B cell (primary cell): ENCODE results near the gene PCSK2. TPM values are rescaled to one million over a fixed set of nuclear protein-coding genes. Genes with fewer than 3 reads are reported as not detected.

ENCODE experiments used
- ATAC-seq: fragments of 200-7000 bp; cut with Tn5 transposase; one replicate; pipeline ENCODE4 v1.10.0; 2021; ENCODE audit warnings: low read depth, mild to moderate bottlenecking, moderate number of reproducible peaks, moderate library complexity
- CTCF ChIA-PET: fragments of 350-600 bp; sonication (Branson Sonifier 250); formaldehyde crosslinking; loops from one replicate; lab custom pipeline; 2021; ENCODE audit warnings: antibody characterized with exemption, inconsistent platforms; lab: Charles Lee
- POLR2A ChIA-PET: fragments of 350-600 bp; sonication (Branson Sonifier 250); formaldehyde crosslinking; loops from one replicate; lab custom pipeline; 2021; ENCODE audit warnings: antibody characterized with exemption; lab: Charles Lee
- DNase-seq: peaks from one replicate; pipeline ENCODE4 v3.0.0; 2013
- H2AFZ ChIP-seq: 2 replicates; pipeline ENCODE4 v1.6.1; 2012; ENCODE audit warnings: mild to moderate bottlenecking, low read depth, low read length; ENCODE audit not compliant: insufficient read depth, poor library complexity, severe bottlenecking
- H3K27ac ChIP-seq, 2 donors: 1 replicate in 1 of 2; 2 replicates in 1 of 2; pipeline ENCODE4 v1.5.1; 2012 to 2013; ENCODE audit warnings: low read length in 2 of 2, mild to moderate bottlenecking in 2 of 2, moderate library complexity in 1 of 2
- H3K27me3 ChIP-seq, 4 experiments: fragments of 200-600 bp in 1 of 4; sonication (generic) in 1 of 4; replicated peaks in 1 of 4; 1 replicate in 2 of 4; 2 replicates in 2 of 4; pipeline versions ENCODE4 v1.6.1 to v1.7.0; 2013 to 2016; ENCODE audit warnings: low read length in 3 of 4, mild to moderate bottlenecking in 2 of 4, mixed read lengths in 1 of 4, moderate library complexity in 1 of 4; ENCODE audit not compliant: insufficient read depth in 4 of 4, control insufficient read depth in 3 of 4; ENCODE audit errors: control extremely low read depth in 1 of 4
- H3K36me3 ChIP-seq, 2 experiments: replicated peaks in 1 of 2; 1 replicate in 1 of 2; 2 replicates in 1 of 2; pipeline versions ENCODE4 v1.6.1 to v1.7.1; 2013; ENCODE audit warnings: low read length in 1 of 2; ENCODE audit not compliant: insufficient read depth in 2 of 2, control insufficient read depth in 1 of 2; ENCODE audit errors: control extremely low read depth in 1 of 2, extremely low read depth in 1 of 2
- H3K4me1 ChIP-seq, 2 donors: fragments of 200-600 bp in 1 of 2; sonication (generic) in 1 of 2; 1 replicate in 1 of 2; 2 replicates in 1 of 2; pipeline versions ENCODE4 v1.5.1 to v1.6.1; 2013 to 2017; ENCODE audit warnings: low read length in 2 of 2; ENCODE audit not compliant: control insufficient read depth in 2 of 2, insufficient read depth in 2 of 2
- H3K4me2 ChIP-seq: replicated peaks from 2 replicates; pipeline ENCODE3; 2012; ENCODE audit warnings: mild to moderate bottlenecking, low read depth, low read length; ENCODE audit not compliant: poor library complexity, severe bottlenecking
- H3K4me3 ChIP-seq, 5 experiments: fragments of 200-600 bp in 1 of 5; sonication (generic) in 1 of 5; 1 replicate in 3 of 5; 2 replicates in 2 of 5; pipeline versions ENCODE4 v1.5.1 to v1.7.0; 2011 to 2016; ENCODE audit warnings: low read length in 4 of 5, mild to moderate bottlenecking in 4 of 5, low read depth in 2 of 5, control low read depth in 1 of 5, moderate library complexity in 1 of 5; ENCODE audit not compliant: insufficient read depth in 1 of 5; ENCODE audit errors: control extremely low read depth in 1 of 5, extremely low read depth in 1 of 5
- H3K79me2 ChIP-seq: fragments of 200-600 bp; sonication (generic); one replicate; pipeline ENCODE4 v1.6.0; 2016; ENCODE audit warnings: low read length; ENCODE audit not compliant: control insufficient read depth, insufficient read depth
- H3K9ac ChIP-seq: fragments of 200-600 bp; sonication (generic); 2 replicates; pipeline ENCODE4 v1.6.1; 2017; ENCODE audit warnings: mild to moderate bottlenecking, low read length, moderate library complexity
- H3K9me3 ChIP-seq, 3 donors: one replicate each; pipeline versions ENCODE4 v1.6.1 to v1.7.1; 2013; ENCODE audit warnings: low read length in 2 of 3; ENCODE audit not compliant: control insufficient read depth in 2 of 3, insufficient read depth in 1 of 3; ENCODE audit errors: control extremely low read depth in 1 of 3
- H4K20me1 ChIP-seq: 2 replicates; pipeline ENCODE4 v1.6.0; 2012; ENCODE audit warnings: mild to moderate bottlenecking, low read length; ENCODE audit not compliant: insufficient read depth, control insufficient read depth, poor library complexity, severe bottlenecking
- H3K27ac Mint-ChIP-seq: one replicate; pipeline ENCODE4 v1.8.0; 2021; ENCODE audit warnings: mixed read lengths
- H3K27me3 Mint-ChIP-seq: one replicate; pipeline ENCODE4 v1.8.0; 2021; ENCODE audit warnings: mixed read lengths
- H3K4me1 Mint-ChIP-seq: one replicate; pipeline ENCODE4 v1.8.0; 2021; ENCODE audit warnings: mixed read lengths
- H3K4me3 Mint-ChIP-seq: one replicate; pipeline ENCODE4 v1.8.0; 2021; ENCODE audit warnings: mixed read lengths
- H3K9me3 Mint-ChIP-seq: one replicate; pipeline ENCODE4 v1.8.0; 2022; ENCODE audit warnings: mixed read lengths; ENCODE audit not compliant: insufficient read depth
- EZH2 ChIP-seq: IDR thresholded peaks from 2 replicates; pipeline ENCODE4 v1.6.1; 2012; ENCODE audit warnings: borderline replicate concordance, low read depth, mild to moderate bottlenecking, moderate library complexity, low read length; ENCODE audit not compliant: insufficient read depth, poor library complexity, severe bottlenecking
- WGBS: methylation state at CpG from one replicate; pipeline ENCODE4 v1.1.5; 2013; ENCODE audit warnings: missing lambda C conversion rate; ENCODE audit not compliant: insufficient coverage; 5-methylcytosine and 5-hydroxymethylcytosine counted together
- intact Hi-C: fragments of 100-400 bp; cut with micrococcal nuclease; formaldehyde crosslinking; loops from one replicate; pipeline ENCODE4 v1.10.0; 2022
- polyA plus RNA-seq: library from polyadenylated mRNA; depleted of rRNA; stranded (reverse); fragments of >200 nt; gene quantifications from 2 replicates; pipeline ENCODE4 v1.2.3, GENCODE V29; 2012
- total RNA-seq, 2 donors: library from RNA; stranded (reverse); fragments of 120-200 nt in 1 of 2; gene quantifications; 1 replicate in 1 of 2; 2 replicates in 1 of 2; pipeline versions ENCODE4 v1.2.3 to v1.2.4, GENCODE V29; 2013 to 2022
- TF ChIP-seq, protein P1 (sequence below): fragments of 200-600 bp; IDR thresholded peaks from one replicate; pipeline ENCODE4 v1.8.0; 2022; ENCODE audit warnings: antibody characterized with exemption, mild to moderate bottlenecking

The PCSK2 gene
- total and polyA plus RNA-seq, 2 donors (not counting 1 experiment from before 2014, with no cell fraction given): not detected

- ATAC-seq (no peak), DNase-seq (no peak)
- ChIA-PET CTCF (no interaction called here), POLR2A (no interaction called here)
- peaks cover 0 to 2% (median 0%) of the 10 kb centered on the region in 3 donors for H3K9me3 ChIP-seq
- TF ChIP-seq, protein P1, sequence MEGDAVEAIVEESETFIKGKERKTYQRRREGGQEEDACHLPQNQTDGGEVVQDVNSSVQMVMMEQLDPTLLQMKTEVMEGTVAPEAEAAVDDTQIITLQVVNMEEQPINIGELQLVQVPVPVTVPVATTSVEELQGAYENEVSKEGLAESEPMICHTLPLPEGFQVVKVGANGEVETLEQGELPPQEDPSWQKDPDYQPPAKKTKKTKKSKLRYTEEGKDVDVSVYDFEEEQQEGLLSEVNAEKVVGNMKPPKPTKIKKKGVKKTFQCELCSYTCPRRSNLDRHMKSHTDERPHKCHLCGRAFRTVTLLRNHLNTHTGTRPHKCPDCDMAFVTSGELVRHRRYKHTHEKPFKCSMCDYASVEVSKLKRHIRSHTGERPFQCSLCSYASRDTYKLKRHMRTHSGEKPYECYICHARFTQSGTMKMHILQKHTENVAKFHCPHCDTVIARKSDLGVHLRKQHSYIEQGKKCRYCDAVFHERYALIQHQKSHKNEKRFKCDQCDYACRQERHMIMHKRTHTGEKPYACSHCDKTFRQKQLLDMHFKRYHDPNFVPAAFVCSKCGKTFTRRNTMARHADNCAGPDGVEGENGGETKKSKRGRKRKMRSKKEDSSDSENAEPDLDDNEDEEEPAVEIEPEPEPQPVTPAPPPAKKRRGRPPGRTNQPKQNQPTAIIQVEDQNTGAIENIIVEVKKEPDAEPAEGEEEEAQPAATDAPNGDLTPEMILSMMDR: no peak
- TF ChIP-seq EZH2: no peak
- H3K27ac Mint-ChIP-seq: no peak overlapping the region
- H3K4me1 ChIP-seq: no peaks in the 10 kb centered on the region
- no peaks in the 10 kb centered on the region for H3K4me1 Mint-ChIP-seq
- no peak overlapping the region for H3K27ac ChIP-seq
- WGBS: no CpG with 5 or more reads among the region's 3 CpGs
- H3K9me3 Mint-ChIP-seq: peaks cover under 1% of the 10 kb centered on the region
- no peak overlapping the region for H3K4me3 ChIP-seq
- H3K36me3 ChIP-seq: no peaks in the 10 kb centered on the region
- no peak overlapping the region for H3K4me2 ChIP-seq
- intact Hi-C loops: no loop called here
- peaks cover 0 to 3% (median 0%) of the 10 kb centered on the region in 4 experiments for H3K27me3 ChIP-seq
- no peaks in the 10 kb centered on the region for H3K79me2 ChIP-seq
- no peaks in the 10 kb centered on the region for H4K20me1 ChIP-seq
- peaks cover 3% of the 10 kb centered on the region for H3K27me3 Mint-ChIP-seq
- no peak overlapping the region for H3K9ac ChIP-seq
- no peak overlapping the region for H2AFZ ChIP-seq
- H3K4me3 Mint-ChIP-seq: no peak overlapping the region
Measured at GRCh38 chr20:17273717-17274116, 46.9 kb downstream of the PCSK2 start.

GRCh38 chr20:17276101-17276500 is 49.3 kb downstream of the PCSK2 start:
- H3K27me3 Mint-ChIP-seq: no peaks in the 10 kb centered on the region
- no peaks in the 10 kb centered on the region for H3K4me1 Mint-ChIP-seq
- peaks cover 0 to 2% (median 0%) of the 10 kb centered on the region in 3 donors for H3K9me3 ChIP-seq
- H3K27ac Mint-ChIP-seq: no peak overlapping the region
- no peak overlapping the region for H3K27ac ChIP-seq
- ATAC-seq (no peak), DNase-seq (no peak)
- H3K4me2 ChIP-seq: no peak overlapping the region
- H3K4me3 Mint-ChIP-seq: no peak overlapping the region
- CTCF ChIA-PET: no interaction called here
- no peak overlapping the region for H3K9ac ChIP-seq
- H4K20me1 ChIP-seq: no peaks in the 10 kb centered on the region
- intact Hi-C loops: no loop called here
- H2AFZ ChIP-seq: no peak overlapping the region
- H3K79me2 ChIP-seq: no peaks in the 10 kb centered on the region
- H3K4me3 ChIP-seq: no peak overlapping the region
- H3K27me3 ChIP-seq: peaks cover 0 to 3% (median 0%) of the 10 kb centered on the region in 4 experiments
- H3K9me3 Mint-ChIP-seq: peaks cover 7% of the 10 kb centered on the region
- POLR2A ChIA-PET: no interaction called here
- H3K4me1 ChIP-seq: no peaks in the 10 kb centered on the region
- TF ChIP-seq, protein P1: no peak
- TF ChIP-seq EZH2: no peak
- no peaks in the 10 kb centered on the region for H3K36me3 ChIP-seq
